Osteoblast (primary cell): Measurements from ENCODE around the gene BPTF. TPM values are rescaled to one million over a fixed set of nuclear protein-coding genes. Genes with fewer than 3 reads are reported as not detected.

Source experiments
- DNase-seq: peaks from one replicate; pipeline ENCODE4 v3.0.0; 2011; ENCODE audit warnings: low spot score, mixed read lengths; ENCODE audit not compliant: insufficient read length; ENCODE audit errors: missing footprints
- H2AFZ ChIP-seq: 2 replicates; pipeline ENCODE4 v1.6.0; 2011; ENCODE audit warnings: mild to moderate bottlenecking, low read length
- H3K27ac ChIP-seq: 2 replicates; pipeline ENCODE4 v1.5.1; 2011; ENCODE audit warnings: mild to moderate bottlenecking, low read depth, low read length, moderate library complexity
- H3K27me3 ChIP-seq: 2 replicates; pipeline ENCODE4 v1.6.0; 2012; ENCODE audit warnings: mild to moderate bottlenecking, control low read depth, inconsistent platforms, low read length, moderate library complexity; ENCODE audit not compliant: insufficient read depth
- H3K36me3 ChIP-seq: 2 replicates; pipeline ENCODE4 v1.5.1; 2011; ENCODE audit warnings: mild to moderate bottlenecking, low read length, control low read depth, moderate library complexity; ENCODE audit not compliant: insufficient read depth
- H3K4me1 ChIP-seq: 2 replicates; pipeline ENCODE4 v1.5.1; 2011; ENCODE audit warnings: mild to moderate bottlenecking, low read length, control low read depth, moderate library complexity; ENCODE audit not compliant: insufficient read depth
- H3K4me2 ChIP-seq: 2 replicates; pipeline ENCODE4 v1.6.0; 2011; ENCODE audit warnings: mild to moderate bottlenecking, low read length; ENCODE audit not compliant: insufficient read depth
- H3K4me3 ChIP-seq: fragments of 200-600 bp; sonication (generic); 3 replicates; pipeline ENCODE4 v1.5.1; 2012; ENCODE audit warnings: mild to moderate bottlenecking, low read length, inconsistent platforms; ENCODE audit not compliant: insufficient read depth
- H3K79me2 ChIP-seq: 2 replicates; pipeline ENCODE4 v1.6.0; 2012; ENCODE audit warnings: mild to moderate bottlenecking, low read length, control low read depth, inconsistent platforms; ENCODE audit not compliant: insufficient read depth
- H3K9me3 ChIP-seq: 2 replicates; pipeline ENCODE4 v1.5.1; 2011; ENCODE audit warnings: low read depth, low read length, control low read depth
- H4K20me1 ChIP-seq: 2 replicates; pipeline ENCODE4 v1.6.0; 2012; ENCODE audit warnings: mild to moderate bottlenecking, low read length, control low read depth; ENCODE audit not compliant: insufficient read depth
- total RNA-seq: library from RNA; depleted of rRNA; stranded (reverse); fragments of >200 nt; gene quantifications from 2 replicates; pipeline ENCODE4 v1.2.3, GENCODE V29; 2012
- TF ChIP-seq, protein P1 (sequence below): IDR thresholded peaks from 2 replicates; pipeline ENCODE4 v1.5.1; 2011; ENCODE audit warnings: mild to moderate bottlenecking, low read depth, low read length, moderate library complexity; ENCODE audit errors: extremely low read depth

Gene BPTF
- total RNA-seq, 1 donor, result 59.7 TPM

DNA sequence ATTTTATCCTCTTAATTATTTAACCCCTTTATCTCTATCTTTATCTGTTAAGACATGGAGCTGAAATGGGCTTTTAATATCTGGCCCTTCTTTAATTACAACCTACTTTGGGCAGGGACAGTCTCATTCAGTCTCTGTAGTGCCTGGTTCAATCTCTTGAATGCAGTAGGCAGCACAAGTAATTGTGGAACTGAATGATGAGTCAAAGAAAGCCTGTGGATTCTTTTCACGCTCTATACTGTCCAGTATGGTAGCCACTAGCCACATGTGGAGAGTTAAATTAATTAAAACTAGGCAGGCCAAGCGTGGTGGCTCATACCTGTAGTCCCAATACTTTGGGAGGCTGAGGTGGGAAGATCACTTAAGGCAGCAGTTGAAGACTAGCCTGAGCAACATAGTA is 9.3 kb downstream of the BPTF start:
- Histone ChIP-seq H3K4me3 (no peak overlapping the region), H3K27ac (peak overlapping the region; percentile 31), H3K36me3 (no peaks in the 10 kb centered on the region), H3K9me3 (no peaks in the 10 kb centered on the region), H2AFZ (no peak overlapping the region), H3K27me3 (no peaks in the 10 kb centered on the region), H3K4me1 (peaks cover 31% of the 10 kb centered on the region), H3K79me2 (peaks cover 92% of the 10 kb centered on the region), H4K20me1 (peaks cover 56% of the 10 kb centered on the region), H3K4me2 (no peak overlapping the region)
- DNase-seq, result no peak
- TF ChIP-seq, protein P1, sequence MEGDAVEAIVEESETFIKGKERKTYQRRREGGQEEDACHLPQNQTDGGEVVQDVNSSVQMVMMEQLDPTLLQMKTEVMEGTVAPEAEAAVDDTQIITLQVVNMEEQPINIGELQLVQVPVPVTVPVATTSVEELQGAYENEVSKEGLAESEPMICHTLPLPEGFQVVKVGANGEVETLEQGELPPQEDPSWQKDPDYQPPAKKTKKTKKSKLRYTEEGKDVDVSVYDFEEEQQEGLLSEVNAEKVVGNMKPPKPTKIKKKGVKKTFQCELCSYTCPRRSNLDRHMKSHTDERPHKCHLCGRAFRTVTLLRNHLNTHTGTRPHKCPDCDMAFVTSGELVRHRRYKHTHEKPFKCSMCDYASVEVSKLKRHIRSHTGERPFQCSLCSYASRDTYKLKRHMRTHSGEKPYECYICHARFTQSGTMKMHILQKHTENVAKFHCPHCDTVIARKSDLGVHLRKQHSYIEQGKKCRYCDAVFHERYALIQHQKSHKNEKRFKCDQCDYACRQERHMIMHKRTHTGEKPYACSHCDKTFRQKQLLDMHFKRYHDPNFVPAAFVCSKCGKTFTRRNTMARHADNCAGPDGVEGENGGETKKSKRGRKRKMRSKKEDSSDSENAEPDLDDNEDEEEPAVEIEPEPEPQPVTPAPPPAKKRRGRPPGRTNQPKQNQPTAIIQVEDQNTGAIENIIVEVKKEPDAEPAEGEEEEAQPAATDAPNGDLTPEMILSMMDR, result no peak

DNA sequence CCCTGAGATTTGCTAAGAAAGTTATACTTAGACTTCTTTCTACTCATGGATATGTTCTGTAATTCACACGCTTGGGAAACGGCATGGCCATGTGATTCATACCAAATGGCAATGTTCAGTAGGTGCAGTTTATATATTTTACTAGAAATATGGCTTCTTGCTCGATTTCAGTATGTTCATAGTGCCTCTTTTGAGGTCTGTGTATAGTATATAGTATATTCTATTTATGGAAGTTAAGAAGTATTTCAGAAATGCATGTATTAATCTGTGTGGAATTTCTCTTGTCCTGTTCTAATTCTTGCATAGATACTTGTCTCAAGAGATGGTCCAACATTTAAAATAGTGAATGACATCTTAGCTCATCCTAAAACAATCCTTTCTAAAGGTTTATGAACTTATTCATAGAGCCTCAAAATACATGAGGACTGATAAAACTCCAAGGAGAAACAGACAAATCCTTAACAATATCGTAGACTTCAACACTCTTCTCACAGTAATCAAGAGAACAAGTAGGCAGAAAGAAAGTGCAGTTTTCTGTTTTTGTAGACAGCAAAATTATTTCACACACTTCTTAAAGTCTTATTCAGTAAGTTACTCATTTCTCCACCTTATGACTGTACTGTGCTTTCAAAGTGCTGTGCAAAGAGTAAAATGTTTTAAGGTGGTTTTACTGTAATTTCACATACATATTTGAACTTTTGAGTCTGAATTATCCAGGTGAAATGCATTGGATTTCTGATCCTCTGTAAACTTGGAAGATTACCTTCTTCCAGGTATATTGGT is 11.1 kb downstream of the BPTF start:
- H3K79me2 ChIP-seq, result peaks cover 91% of the 10 kb centered on the region
- peak overlapping the region; percentile 28 for H3K27ac ChIP-seq
- peak; percentile 55 for DNase-seq
- no peaks in the 10 kb centered on the region for H3K36me3 ChIP-seq
- peaks cover 21% of the 10 kb centered on the region for H3K4me1 ChIP-seq
- H4K20me1 ChIP-seq, result peaks cover 42% of the 10 kb centered on the region
- H2AFZ ChIP-seq, result no peak overlapping the region
- no peak overlapping the region for H3K4me3 ChIP-seq
- TF ChIP-seq, protein P1, result no peak
- H3K9me3 ChIP-seq, result no peaks in the 10 kb centered on the region
- no peaks in the 10 kb centered on the region for H3K27me3 ChIP-seq
- H3K4me2 ChIP-seq, result peak overlapping the region; percentile 69

DNA sequence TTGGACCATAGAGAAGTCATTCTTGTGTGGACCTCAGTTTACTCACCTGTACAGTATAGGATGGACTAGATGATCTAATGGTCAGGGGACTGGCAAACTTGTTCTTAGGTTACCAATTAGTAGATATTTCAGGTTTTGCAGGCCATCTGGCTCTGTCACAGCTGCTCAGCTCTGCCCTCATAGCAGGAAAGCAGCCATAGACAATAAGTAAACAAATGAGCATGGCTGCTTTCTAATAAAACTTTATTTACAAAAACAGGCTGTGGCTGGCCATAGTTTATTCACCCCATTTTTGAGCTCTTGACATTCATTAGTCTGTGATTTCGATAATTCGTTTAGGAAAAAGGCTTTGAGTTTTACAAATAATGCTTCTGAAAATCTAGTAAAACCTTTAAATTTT is 12.7 kb downstream of the BPTF start:
- H3K27ac ChIP-seq, result no peak overlapping the region
- H3K4me3 ChIP-seq, result no peak overlapping the region
- no peak for DNase-seq
- TF ChIP-seq, protein P1, result no peak
- H2AFZ ChIP-seq, result no peak overlapping the region
- no peak overlapping the region for H3K4me2 ChIP-seq
- H3K36me3 ChIP-seq, result no peaks in the 10 kb centered on the region
- peaks cover 39% of the 10 kb centered on the region for H4K20me1 ChIP-seq
- H3K79me2 ChIP-seq, result peaks cover 90% of the 10 kb centered on the region
- peaks cover 21% of the 10 kb centered on the region for H3K4me1 ChIP-seq
- no peaks in the 10 kb centered on the region for H3K27me3 ChIP-seq
- H3K9me3 ChIP-seq, result no peaks in the 10 kb centered on the region

DNA sequence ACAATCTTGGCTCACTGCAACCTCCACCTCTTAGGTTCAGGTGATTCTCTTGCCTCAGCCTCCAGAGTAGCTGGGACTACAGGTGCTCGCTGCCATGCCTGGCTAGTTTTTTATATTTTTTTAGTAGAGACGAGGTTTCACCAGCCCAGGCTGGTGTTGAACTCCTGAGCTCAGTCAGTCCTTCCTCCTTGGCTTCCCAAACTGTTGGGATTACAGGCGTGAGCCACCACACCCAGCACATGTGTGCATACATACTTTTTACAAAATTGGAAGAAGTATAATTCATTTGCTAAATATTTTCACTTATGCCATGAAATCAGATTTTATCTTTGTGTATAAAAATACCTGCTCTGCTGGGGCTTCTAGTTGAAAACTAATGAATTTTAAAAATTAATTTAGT is 13.2 kb downstream of the BPTF start:
- Histone ChIP-seq H4K20me1 (peaks cover 35% of the 10 kb centered on the region), H3K27me3 (no peaks in the 10 kb centered on the region), H3K36me3 (no peaks in the 10 kb centered on the region), H3K4me3 (no peak overlapping the region), H2AFZ (no peak overlapping the region), H3K4me1 (peaks cover 21% of the 10 kb centered on the region), H3K9me3 (no peaks in the 10 kb centered on the region), H3K79me2 (peaks cover 87% of the 10 kb centered on the region), H3K4me2 (no peak overlapping the region), H3K27ac (no peak overlapping the region)
- no peak for DNase-seq
- TF ChIP-seq, protein P1, result no peak
